ENCODE data around the gene ENTR1.
A peak's percentile ranks its signal among the peaks of the same experiment; 100 is the strongest.

The ENTR1 gene

DNA sequence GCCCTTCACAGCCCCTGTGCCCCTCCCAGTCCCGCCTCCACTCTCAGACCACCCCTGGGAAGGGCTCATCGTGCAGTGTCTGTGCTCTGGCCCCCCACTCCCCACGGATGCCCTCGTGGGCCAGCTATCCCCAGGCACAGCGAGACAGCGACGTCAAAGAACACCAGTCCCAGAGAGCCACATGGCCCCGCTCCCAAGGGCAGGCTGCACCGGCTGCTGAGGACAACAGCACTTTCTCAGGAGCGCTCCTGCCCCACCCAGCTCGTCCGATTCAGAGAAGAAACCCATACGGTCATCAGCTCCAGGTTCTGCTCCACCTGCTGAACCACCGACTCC is 5.6 kb downstream of the ENTR1 start:
- no peak overlapping the region for H3K27ac ChIP-seq

DNA sequence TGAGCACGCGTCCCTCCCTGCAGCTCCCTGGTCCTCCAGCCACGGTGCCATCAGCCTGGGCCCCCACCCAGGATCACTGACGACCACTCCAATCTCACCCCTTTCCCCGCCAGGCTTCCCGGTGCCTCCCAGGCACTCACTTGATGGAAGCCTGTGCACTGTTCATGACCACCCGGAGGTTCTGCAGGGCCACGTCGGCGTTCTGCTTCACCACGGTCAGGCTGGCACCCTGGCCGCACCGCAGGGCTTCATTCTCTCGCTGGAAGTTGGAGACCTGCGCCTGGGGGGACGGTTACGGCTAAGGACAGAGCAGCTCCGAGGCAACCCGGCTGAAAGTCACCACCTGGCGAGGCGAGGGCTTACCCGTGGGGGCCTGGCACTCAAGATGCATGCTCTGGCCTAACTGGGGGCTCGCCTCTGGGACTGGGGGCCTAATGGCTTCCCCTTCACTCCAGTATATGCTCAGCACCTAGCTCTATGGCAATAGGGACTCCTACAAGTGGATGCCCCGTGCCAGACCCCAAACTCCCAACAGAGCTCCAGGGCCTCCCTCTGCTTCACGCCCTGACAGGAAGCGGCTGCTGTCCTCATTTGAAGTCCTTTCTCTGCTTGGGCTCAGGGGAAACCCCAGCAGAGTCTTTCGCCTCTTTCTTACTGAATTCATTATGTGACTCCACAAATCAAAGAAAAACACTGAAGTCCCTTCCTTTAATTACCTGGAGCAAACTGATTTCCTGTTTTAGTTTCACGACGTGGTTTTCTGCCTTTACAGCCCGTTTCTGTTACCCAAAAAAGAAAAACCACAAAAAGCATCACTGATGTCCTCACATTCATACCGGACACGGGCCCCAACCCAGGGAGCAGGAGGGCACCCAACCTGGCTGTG is 6.3 kb downstream of the ENTR1 start:
- no peak overlapping the region for H3K27ac ChIP-seq
- no peak for TF ChIP-seq ZFX (IDR thresholded peaks at IDR 0.05)
- TF ChIP-seq, protein P1, sequence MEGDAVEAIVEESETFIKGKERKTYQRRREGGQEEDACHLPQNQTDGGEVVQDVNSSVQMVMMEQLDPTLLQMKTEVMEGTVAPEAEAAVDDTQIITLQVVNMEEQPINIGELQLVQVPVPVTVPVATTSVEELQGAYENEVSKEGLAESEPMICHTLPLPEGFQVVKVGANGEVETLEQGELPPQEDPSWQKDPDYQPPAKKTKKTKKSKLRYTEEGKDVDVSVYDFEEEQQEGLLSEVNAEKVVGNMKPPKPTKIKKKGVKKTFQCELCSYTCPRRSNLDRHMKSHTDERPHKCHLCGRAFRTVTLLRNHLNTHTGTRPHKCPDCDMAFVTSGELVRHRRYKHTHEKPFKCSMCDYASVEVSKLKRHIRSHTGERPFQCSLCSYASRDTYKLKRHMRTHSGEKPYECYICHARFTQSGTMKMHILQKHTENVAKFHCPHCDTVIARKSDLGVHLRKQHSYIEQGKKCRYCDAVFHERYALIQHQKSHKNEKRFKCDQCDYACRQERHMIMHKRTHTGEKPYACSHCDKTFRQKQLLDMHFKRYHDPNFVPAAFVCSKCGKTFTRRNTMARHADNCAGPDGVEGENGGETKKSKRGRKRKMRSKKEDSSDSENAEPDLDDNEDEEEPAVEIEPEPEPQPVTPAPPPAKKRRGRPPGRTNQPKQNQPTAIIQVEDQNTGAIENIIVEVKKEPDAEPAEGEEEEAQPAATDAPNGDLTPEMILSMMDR (conservative IDR thresholded peaks at IDR 0.05) = no peak

More for the DNA sequence above, 5.6 kb downstream of the ENTR1 start:
- TF ChIP-seq, protein P1 (conservative IDR thresholded peaks at IDR 0.05) = no peak
- TF ChIP-seq ZFX (IDR thresholded peaks at IDR 0.05) = no peak

DNA sequence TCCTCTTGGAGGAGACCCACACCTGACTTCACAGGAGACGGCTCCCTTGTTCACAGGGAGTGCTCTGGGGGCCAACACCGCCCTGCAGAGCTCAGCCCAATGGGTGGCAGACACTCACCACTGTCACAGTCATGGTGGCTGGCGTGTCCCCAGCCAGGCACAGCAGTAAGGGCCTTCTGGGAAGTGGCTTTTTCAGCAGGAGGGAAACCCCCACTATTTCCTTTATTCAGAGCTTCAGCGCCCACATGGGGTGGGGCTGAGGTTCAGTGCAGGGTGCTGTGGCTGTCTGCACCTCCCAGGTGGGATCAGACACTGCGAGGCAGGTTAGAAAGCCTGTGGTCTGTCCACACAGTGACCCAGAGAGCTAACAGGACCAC is 6.9 kb downstream of the ENTR1 start:
- H3K27ac ChIP-seq = no peak overlapping the region
- TF ChIP-seq, protein P1 (conservative IDR thresholded peaks at IDR 0.05) = no peak
- TF ChIP-seq ZFX (IDR thresholded peaks at IDR 0.05) = no peak

DNA sequence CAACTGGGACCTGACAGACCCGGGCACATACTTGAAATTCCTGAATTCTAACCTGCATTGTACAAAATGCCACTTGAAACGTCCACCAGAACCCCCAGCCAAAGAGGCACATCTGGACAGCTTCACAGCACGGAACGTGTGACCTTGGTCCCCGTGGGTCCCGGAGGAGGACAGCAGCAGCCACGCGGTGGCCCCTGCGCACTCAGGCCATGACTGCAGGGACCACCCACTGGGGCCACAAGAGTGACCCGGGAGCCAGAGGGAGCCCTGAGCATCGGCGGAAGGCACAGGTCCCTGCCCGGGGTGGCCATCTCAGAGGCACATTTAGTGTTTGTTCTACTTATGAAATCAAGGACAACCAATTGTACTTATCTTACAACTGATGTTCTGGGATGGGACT is 8.3 kb downstream of the ENTR1 start:
- no peak overlapping the region for H3K27ac ChIP-seq
- TF ChIP-seq, protein P1 (conservative IDR thresholded peaks at IDR 0.05) = no peak
- TF ChIP-seq ZFX (IDR thresholded peaks at IDR 0.05) = no peak

DNA sequence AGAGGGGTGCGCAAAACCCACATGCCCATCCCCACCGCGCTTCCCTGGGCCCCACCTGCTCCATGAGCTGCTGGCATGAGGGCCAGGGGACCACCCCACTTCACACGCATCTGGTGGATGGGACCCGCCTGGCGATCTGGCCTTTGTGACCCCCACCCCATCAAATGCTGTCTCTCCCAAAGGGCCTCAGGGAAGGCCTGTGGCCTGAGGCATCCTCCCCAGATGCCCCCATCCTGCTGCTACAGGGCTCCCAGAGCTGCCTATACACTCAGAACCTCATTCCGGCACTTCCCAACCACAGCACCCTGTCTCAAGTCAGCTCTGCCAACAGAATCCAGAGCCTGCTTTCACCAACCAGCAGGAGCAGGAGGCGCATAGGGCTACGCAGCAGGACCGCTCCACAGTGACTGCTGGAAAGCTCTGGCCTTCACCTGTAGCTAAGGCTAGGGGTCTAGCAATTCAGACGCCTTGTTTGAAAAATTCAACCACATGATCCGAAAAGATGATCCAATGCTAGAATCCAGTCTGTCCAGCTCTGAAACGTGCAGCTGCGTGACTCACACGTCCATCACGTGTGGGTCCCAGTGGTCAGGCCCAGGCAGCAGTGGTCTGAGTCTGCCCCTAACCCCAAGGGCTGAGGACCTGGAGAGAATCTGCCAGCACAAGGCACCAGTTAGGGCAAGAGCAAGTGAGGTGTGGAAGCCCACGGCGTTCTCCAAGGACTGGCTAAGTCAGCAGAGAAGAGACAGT is 9.1 kb downstream of the ENTR1 start:
- no peak for TF ChIP-seq ZFX (IDR thresholded peaks at IDR 0.05)
- TF ChIP-seq, protein P1 (conservative IDR thresholded peaks at IDR 0.05) = no peak

DNA sequence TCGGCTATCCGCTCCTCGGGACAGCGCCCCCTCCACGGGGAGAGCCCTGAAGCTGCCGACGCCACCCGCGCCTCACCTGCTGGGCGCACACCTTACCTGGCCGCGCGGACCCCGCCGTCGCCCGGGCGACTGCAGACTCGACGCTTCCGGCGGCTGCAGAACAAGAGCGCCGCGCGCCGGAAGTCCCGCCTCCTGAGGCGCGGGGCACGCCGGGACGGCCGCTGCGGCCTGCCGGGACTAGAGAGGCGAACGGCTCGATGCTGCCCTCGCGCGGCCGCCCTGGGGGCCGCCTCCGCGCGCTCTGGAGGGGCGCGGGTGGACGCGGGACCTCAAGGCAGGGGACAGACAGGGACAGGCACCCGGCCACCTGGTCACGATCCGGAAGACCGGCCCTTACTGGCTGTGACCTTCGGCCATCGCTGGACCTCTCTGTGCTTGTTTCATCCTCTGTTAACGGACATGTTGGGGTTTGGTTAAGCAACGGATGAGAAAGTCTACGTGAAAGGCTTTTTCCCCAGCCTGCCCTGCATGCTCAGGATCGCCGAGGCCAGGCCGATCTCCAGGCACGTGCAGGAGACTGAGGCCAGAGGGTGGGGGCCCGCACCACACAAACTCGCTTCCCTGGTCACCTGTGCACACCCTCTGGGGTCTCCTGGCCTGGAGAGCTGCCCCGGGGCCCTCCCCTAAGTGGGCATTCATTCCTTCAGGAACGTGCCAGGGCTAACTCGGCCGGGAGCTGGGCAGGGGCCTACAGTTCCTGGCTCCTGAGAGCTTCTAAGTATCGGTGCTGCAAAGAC is 10.2 kb downstream of the ENTR1 start, which contains the start of gene SNAPC4:
SNAPC4 (minus strand) TSS at position 133 of the 797 bp plus-strand sequence. CDS start 1,742 bp downstream, outside the sequence.
- TF ChIP-seq ZFX (IDR thresholded peaks at IDR 0.05) = peak; percentile 43; the same call in 1 of the 2 replicates
- TF ChIP-seq, protein P1 (conservative IDR thresholded peaks at IDR 0.05) = peak; percentile 100
- H3K27ac ChIP-seq = peak within 1 kb of the TSS; percentile 92

More for the DNA sequence above, 9.1 kb downstream of the ENTR1 start:
- H3K27ac ChIP-seq = no peak overlapping the region

All from C4-2B (cell line).